ENCODE data around the gene SLC6A17.

SLC6A17 gene

GRCh38 chr1:110150330-110151174 is at the start of gene SLC6A17:
Gene SLC6A17 (plus strand): TSS chr1:110150494. CDS start chr1:110166930, 16,436 bp downstream.
- peak; percentile 38 for DNase-seq (ENCODE audit: low read depth)

GRCh38 chr1:110102081-110102480 is 48.2 kb upstream of the SLC6A17 start:
- no peak for DNase-seq (ENCODE audit: low read depth)

- peak; percentile 33 for DNase-seq (ENCODE audit: low read depth)
Observed at GRCh38 chr1:110106013-110106941, 44.0 kb upstream of the SLC6A17 start.

- DNase-seq (ENCODE audit: low read depth), result no peak
Observed at GRCh38 chr1:110107867-110108469, 42.3 kb upstream of the SLC6A17 start.

- no peak for DNase-seq (ENCODE audit: low read depth)
Observed at GRCh38 chr1:110111081-110111480, 39.2 kb upstream of the SLC6A17 start.

GRCh38 chr1:110112143-110112542 is 38.2 kb upstream of the SLC6A17 start, which contains the start of gene UBL4B:
Gene UBL4B (plus strand): TSS chr1:110112443. CDS start chr1:110112535, 92 bp downstream.
- no peak for DNase-seq (ENCODE audit: low read depth)

- no peak for DNase-seq (ENCODE audit: low read depth)
Observed at GRCh38 chr1:110112656-110113055, 37.6 kb upstream of the SLC6A17 start.

GRCh38 chr1:110113551-110113950 is 36.7 kb upstream of the SLC6A17 start:
- no peak for DNase-seq (ENCODE audit: low read depth)

GRCh38 chr1:110114173-110114572 is 36.1 kb upstream of the SLC6A17 start:
- no peak for DNase-seq (ENCODE audit: low read depth)

DNA sequence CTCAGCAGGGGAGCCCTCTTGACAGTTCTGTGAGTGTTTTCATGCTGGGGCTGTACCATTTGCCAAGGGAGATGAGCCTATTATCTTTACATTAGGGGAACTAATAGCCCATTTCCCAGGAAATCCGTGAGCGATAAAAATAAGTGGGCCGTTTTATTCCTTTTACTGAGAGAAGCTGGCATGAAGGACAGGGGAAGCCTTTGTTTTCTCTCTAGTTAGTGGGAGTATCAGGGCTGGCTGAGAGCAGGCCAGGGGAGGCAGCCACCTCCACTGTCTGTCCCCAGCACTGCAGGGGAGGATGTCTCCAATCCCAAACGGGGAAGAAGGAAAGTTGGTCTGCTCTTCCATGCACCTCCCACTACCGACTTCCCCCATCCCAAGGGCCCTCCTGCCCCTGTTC is 35.5 kb upstream of the SLC6A17 start:
- no peak for DNase-seq (ENCODE audit: low read depth)

DNA sequence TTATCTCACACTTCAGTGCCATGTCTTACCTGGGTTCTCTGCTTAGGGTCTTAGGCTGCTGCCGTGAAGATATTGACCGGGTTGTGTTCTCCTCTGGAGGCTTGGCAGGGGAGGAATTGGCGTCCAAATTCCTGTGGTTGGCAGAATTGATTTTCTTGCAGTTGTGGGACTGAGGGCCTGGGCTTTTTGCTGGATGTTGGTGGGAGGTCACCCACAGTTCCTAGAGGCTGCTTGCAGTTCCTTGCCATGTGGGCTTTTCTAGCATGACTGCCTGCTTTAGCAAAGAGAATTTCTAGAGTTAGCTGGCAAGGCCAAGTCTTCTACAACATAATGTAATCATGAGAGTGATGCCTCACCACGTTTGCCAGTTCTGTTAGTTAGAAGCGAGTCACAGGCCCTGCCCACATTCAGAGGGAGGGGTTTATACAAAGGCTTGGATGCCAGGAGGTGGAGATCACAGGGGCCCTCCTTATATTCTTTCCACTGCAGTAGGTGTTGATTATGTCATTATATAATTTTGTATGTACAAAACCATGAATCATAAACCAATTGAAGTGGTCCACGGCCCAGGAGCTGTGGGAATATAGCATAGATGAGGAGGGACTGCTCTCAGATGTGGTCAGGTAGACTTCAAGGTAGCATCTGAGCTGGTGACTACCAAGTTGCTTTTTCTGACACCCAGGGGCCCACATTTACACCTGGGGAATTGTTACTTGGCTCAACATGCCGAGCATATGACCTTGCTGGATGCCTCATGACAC is 31.5 kb upstream of the SLC6A17 start:
- DNase-seq (ENCODE audit: low read depth), result peak; percentile 48

- DNase-seq (ENCODE audit: low read depth), result no peak
Observed at GRCh38 chr1:110119843-110120242, 30.5 kb upstream of the SLC6A17 start.

DNA sequence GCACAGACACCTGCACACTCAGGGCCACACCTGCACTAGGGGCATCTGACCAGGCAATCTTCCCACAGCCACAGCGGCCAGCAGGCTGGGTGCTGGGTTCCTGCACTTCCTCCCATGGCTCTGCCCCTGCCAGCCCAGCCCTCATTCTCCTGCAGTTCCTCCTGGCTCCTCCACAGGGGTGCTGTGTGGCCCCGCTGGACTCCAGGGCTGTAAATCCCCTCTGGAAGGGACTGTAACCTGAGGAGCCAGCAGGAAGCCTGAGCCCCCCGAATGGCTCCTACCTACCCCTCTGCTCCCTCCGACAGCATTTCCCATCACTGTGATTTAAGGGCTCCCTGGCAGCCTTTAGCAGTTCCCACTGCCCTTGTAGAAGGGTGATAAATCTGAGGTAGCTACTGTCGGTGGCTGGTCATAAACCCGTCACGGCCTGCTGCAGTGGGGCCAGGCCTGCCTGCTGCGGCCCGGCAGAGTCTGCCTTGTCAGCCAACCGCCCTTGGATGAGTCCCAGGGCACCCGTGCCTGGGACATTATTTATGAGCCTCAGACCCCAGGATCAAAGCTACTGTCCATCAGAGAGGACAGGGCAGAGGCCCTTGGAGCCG is 29.2 kb upstream of the SLC6A17 start:
- no peak for DNase-seq (ENCODE audit: low read depth)

DNA sequence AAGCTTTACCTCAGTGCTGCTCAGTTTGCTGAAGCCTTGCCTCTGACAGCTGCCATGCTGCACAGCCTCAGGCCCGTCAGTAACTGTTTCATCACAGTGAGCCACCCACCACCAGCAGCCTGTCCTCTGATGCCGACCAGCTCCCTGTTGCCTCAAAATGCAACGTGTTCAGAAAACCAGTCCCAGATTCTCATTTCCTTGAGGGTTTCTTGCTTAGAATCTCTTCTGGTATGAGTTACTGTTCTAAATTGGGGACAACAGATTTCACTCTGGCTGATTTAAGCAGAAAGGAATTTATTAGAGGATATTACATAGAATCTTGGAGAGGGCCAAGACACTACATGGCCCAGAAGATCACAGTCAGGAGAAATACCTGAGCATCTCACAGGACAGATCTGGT is 27.1 kb upstream of the SLC6A17 start:
- no peak for DNase-seq (ENCODE audit: low read depth)

- DNase-seq (ENCODE audit: low read depth), result no peak
Observed at GRCh38 chr1:110125810-110126209, 24.5 kb upstream of the SLC6A17 start.

DNA sequence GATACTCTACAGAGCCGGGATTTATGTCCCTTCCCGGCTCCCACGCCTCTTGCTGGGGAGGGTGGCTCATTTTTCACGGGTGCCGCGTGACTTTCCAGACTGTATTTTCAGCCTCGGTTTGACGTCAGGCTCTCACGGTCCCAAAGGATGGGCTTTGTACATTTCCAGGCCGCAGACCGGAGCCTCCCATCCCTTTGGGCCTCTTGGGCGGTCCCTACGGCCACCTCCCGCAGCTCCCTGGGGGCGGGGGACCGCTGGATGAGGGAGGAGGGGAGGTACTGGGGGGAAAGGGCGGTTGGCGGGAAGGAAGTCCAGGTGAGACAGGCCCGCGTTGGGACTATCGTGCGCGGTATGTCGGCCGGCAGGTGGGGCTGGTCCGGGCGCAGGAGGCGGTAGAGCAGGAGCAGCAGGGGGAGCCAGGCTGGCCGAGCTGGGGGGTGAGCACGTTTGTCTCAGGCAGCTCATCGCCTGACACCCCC is 20.1 kb upstream of the SLC6A17 start:
- peak; percentile 36 for DNase-seq (ENCODE audit: low read depth)

DNA sequence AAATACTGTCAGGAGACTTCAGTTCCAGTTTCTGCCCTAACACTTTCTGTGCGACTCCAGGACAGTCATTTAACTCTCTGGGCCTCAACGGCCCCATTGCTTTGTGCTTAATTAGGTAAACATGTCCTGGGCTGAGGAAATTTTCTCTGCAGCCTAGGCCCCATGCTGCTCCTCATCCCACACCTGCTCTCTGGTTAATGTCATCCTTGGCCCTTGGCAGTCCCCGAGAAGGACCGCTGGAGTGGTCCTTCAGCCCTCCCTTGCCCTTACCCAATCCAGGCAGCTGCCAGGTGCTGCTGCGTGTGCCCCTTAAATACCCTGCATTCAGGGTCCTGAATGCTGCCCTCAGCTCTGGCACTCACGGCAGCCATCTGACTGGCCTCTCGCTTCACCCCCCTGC is 19.3 kb upstream of the SLC6A17 start:
- DNase-seq (ENCODE audit: low read depth), result no peak

DNA sequence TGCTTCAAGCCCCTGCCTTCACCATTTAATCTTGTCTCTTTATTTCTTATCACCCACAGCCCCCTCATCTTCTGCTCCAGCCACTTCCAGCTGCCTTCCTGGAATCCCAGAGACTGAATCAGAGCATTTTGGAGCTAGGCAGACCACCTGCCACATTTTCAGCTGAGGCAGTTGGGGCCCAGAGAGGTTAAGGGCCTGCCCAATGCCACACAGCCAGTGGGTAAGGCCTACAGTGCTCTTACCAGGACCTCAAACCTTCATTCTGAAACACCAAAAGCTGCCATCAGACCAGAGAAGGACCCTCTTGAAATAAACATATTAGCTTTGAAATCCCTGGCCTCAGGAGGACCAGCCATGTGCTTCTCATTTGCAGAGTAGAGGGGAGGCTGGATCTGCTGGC is 17.6 kb upstream of the SLC6A17 start:
- no peak for DNase-seq (ENCODE audit: low read depth)

GRCh38 chr1:110133436-110133835 is 16.9 kb upstream of the SLC6A17 start:
- peak; percentile 41 for DNase-seq (ENCODE audit: low read depth)

- no peak for DNase-seq (ENCODE audit: low read depth)
Observed at GRCh38 chr1:110134050-110134595, 16.2 kb upstream of the SLC6A17 start.

GRCh38 chr1:110135246-110135645 is 15.0 kb upstream of the SLC6A17 start:
- DNase-seq (ENCODE audit: low read depth), result no peak
